Measurements from ENCODE around the gene KRTAP2-3. TPM values are rescaled to one million over a fixed set of nuclear protein-coding genes. Genes with fewer than 3 reads are reported as not detected.

KRTAP2-3 gene
- total RNA-seq, 3 donors from 2014 or later = not detected

- H3K36me3 ChIP-seq = no peaks in the 10 kb centered on the region
- H3K27ac ChIP-seq = no peak overlapping the region
- no peaks in the 10 kb centered on the region for H3K4me1 ChIP-seq
- TF ChIP-seq CTCF (IDR thresholded peaks at IDR 0.05) (no peak), POLR2AphosphoS5 (IDR thresholded peaks at IDR 0.05) (no peak), POLR2A (IDR thresholded peaks at IDR 0.05) (no peak)
- no peaks in the 10 kb centered on the region for H3K9me3 ChIP-seq
- no peak for DNase-seq (ENCODE audit: low spot score in 2 of 2)
- H3K4me3 ChIP-seq = no peak overlapping the region
- intact Hi-C loops (cut with DNase I; ENCODE audit: low total_unique reads) = no loop called here
- H3K27me3 ChIP-seq = no peaks in the 10 kb centered on the region
Measured at GRCh38 chr17:41009301-41009760, 50.6 kb downstream of the KRTAP2-3 start.

Other genes with a start within 250 kb of the KRTAP2-3 start
- gene KRT10, start 237.5 kb downstream of the KRTAP2-3 start, total RNA-seq = 10 to 100 TPM in 1 of 3 donors, 1 to 10 TPM in 2; 6.2 to 14.7 (median 7.6) TPM
- not detected for gene KRT12, start 192.9 kb downstream of the KRTAP2-3 start, total RNA-seq
- 1 to 10 TPM in 1 of 3 donors, not detected in 2; 6.6 TPM for gene KRT20, start 174.9 kb downstream of the KRTAP2-3 start, total RNA-seq
- gene KRT23, start 122.5 kb downstream of the KRTAP2-3 start, total RNA-seq = 10 to 100 TPM in 2 of 3 donors, not detected in 1; 37.7 to 57.5 TPM
- not detected for gene KRT39, start 93.2 kb downstream of the KRTAP2-3 start, total RNA-seq
- under 1 TPM in 1 of 3 donors, not detected in 2; 0.29 TPM for gene KRT40, start 75.8 kb downstream of the KRTAP2-3 start, total RNA-seq
- not detected for gene KRTAP3-3, start 66.0 kb downstream of the KRTAP2-3 start, total RNA-seq
- gene KRTAP3-2, start 60.2 kb downstream of the KRTAP2-3 start, total RNA-seq = not detected
- not detected for gene KRTAP3-1, start 51.0 kb downstream of the KRTAP2-3 start, total RNA-seq
- not detected for gene KRTAP1-5, start 32.9 kb downstream of the KRTAP2-3 start, total RNA-seq
- not detected for gene KRTAP1-4, start 29.9 kb downstream of the KRTAP2-3 start, total RNA-seq
- not detected for gene KRTAP1-3, start 25.2 kb downstream of the KRTAP2-3 start, total RNA-seq
- gene KRTAP1-1, start 18.7 kb downstream of the KRTAP2-3 start, total RNA-seq = not detected
- not detected for gene KRTAP2-1, start 12.8 kb downstream of the KRTAP2-3 start, total RNA-seq
- not detected for gene KRTAP2-2, start 4.9 kb downstream of the KRTAP2-3 start, total RNA-seq
- gene KRTAP2-4, start 5.8 kb upstream of the KRTAP2-3 start, total RNA-seq = not detected
- not detected for gene KRTAP4-7, start 24.0 kb upstream of the KRTAP2-3 start, total RNA-seq
- not detected for gene KRTAP4-8, start 38.0 kb upstream of the KRTAP2-3 start, total RNA-seq
- not detected for gene KRTAP4-16, start 42.1 kb upstream of the KRTAP2-3 start, total RNA-seq
- not detected for gene KRTAP4-9, start 45.3 kb upstream of the KRTAP2-3 start, total RNA-seq
- not detected for gene KRTAP4-11, start 58.3 kb upstream of the KRTAP2-3 start, total RNA-seq
- gene KRTAP4-12, start 64.1 kb upstream of the KRTAP2-3 start, total RNA-seq = not detected
- gene KRTAP4-6, start 80.4 kb upstream of the KRTAP2-3 start, total RNA-seq = not detected
- gene KRTAP4-5, start 89.7 kb upstream of the KRTAP2-3 start, total RNA-seq = not detected
- gene KRTAP4-4, start 100.6 kb upstream of the KRTAP2-3 start, total RNA-seq = not detected
- gene KRTAP4-3, start 108.1 kb upstream of the KRTAP2-3 start, total RNA-seq = not detected
- not detected for gene KRTAP4-2, start 118.1 kb upstream of the KRTAP2-3 start, total RNA-seq
- not detected for gene KRTAP4-1, start 124.8 kb upstream of the KRTAP2-3 start, total RNA-seq
- gene KRTAP9-1, start 129.8 kb upstream of the KRTAP2-3 start, total RNA-seq = not detected
- not detected for gene KRTAP9-2, start 166.5 kb upstream of the KRTAP2-3 start, total RNA-seq
- gene KRTAP9-3, start 172.3 kb upstream of the KRTAP2-3 start, total RNA-seq = not detected
- not detected for gene KRTAP9-8, start 177.9 kb upstream of the KRTAP2-3 start, total RNA-seq
- gene KRTAP9-4, start 189.6 kb upstream of the KRTAP2-3 start, total RNA-seq = not detected
- not detected for gene KRTAP9-9, start 195.3 kb upstream of the KRTAP2-3 start, total RNA-seq
- gene KRTAP9-6, start 205.3 kb upstream of the KRTAP2-3 start, total RNA-seq = not detected
- not detected for gene KRTAP9-7, start 215.6 kb upstream of the KRTAP2-3 start, total RNA-seq
- gene KRTAP29-1, start 242.7 kb upstream of the KRTAP2-3 start, total RNA-seq = not detected
- not detected for gene KRTAP16-1, start 249.2 kb upstream of the KRTAP2-3 start, total RNA-seq